Measurements from ENCODE around the gene DZANK1. TPM values are rescaled to one million over a fixed set of nuclear protein-coding genes. Genes with fewer than 3 reads are reported as not detected.
"Not testable (repeated sequence)": the region's sequence is repeated elsewhere in the genome, so short reads cannot be mapped to it uniquely, and the experiment has no call there.

The DZANK1 gene
- total and polyA plus RNA-seq, 4 experiments from 2014 or later, result 0.99 to 3.0 (median 1.9) TPM

GRCh38 chr20:18401305-18401704, 65.5 kb downstream of the DZANK1 start:
- Histone ChIP-seq H3K9me3 (ENCODE audit: control insufficient read depth in 1 of 2, low read length in 2 of 2) (no peaks in the 10 kb centered on the region), H3K4me3 (ENCODE audit: low read length in 2 of 2) (no peak overlapping the region), H3K4me1 (ENCODE audit: insufficient read depth, low read length) (no peaks in the 10 kb centered on the region), H3K27me3 (ENCODE audit: insufficient read depth, low read length) (no peaks in the 10 kb centered on the region), H3K27ac (ENCODE audit: low read depth, low read length) (no peak overlapping the region), H3K36me3 (ENCODE audit: insufficient read depth, low read length) (no peaks in the 10 kb centered on the region)
- no peak overlapping the region for H3K27ac Mint-ChIP-seq
- peaks cover 21 to 69% of the 10 kb centered on the region in 2 donors for H3K36me3 Mint-ChIP-seq
- H3K4me1 Mint-ChIP-seq, result peaks cover 0 to 2% (median 0%) of the 10 kb centered on the region in 4 donors
- H3K27me3 Mint-ChIP-seq, result no peaks in the 10 kb centered on the region
- ChIA-PET CTCF (ENCODE audit: partially characterized antibody) (no interaction called here), POLR2A (ENCODE audit: partially characterized antibody) (no interaction called here)
- DNase-seq, result no peak
- intact Hi-C loops (cut with micrococcal nuclease), result no loop called here
- peaks cover 0 to 3% (median 0%) of the 10 kb centered on the region in 8 donors for H3K9me3 Mint-ChIP-seq
- H3K4me3 Mint-ChIP-seq, result no peak overlapping the region

- Mint-ChIP-seq H3K4me1 (peaks cover 0 to 2% (median 0%) of the 10 kb centered on the region in 4 donors), H3K36me3 (peaks cover 23 to 62% of the 10 kb centered on the region in 2 donors), H3K27me3 (no peaks in the 10 kb centered on the region), H3K4me3 (no peak overlapping the region), H3K9me3 (peaks cover 0 to 3% (median 0%) of the 10 kb centered on the region in 8 donors), H3K27ac (no peak overlapping the region)
- no peaks in the 10 kb centered on the region for H3K9me3 ChIP-seq (ENCODE audit: control insufficient read depth in 1 of 2, low read length in 2 of 2)
- no peak overlapping the region for H3K27ac ChIP-seq (ENCODE audit: low read depth, low read length)
- DNase-seq, result no peak
- intact Hi-C loops (cut with micrococcal nuclease), result no loop called here
- H3K27me3 ChIP-seq (ENCODE audit: insufficient read depth, low read length), result no peaks in the 10 kb centered on the region
- H3K4me1 ChIP-seq (ENCODE audit: insufficient read depth, low read length), result no peaks in the 10 kb centered on the region
- no peak overlapping the region for H3K4me3 ChIP-seq (ENCODE audit: low read length in 2 of 2)
- ChIA-PET POLR2A (ENCODE audit: partially characterized antibody) (no interaction called here), CTCF (ENCODE audit: partially characterized antibody) (no interaction called here)
- no peaks in the 10 kb centered on the region for H3K36me3 ChIP-seq (ENCODE audit: insufficient read depth, low read length)
Measured at GRCh38 chr20:18400460-18400859, 66.4 kb downstream of the DZANK1 start.

DNA sequence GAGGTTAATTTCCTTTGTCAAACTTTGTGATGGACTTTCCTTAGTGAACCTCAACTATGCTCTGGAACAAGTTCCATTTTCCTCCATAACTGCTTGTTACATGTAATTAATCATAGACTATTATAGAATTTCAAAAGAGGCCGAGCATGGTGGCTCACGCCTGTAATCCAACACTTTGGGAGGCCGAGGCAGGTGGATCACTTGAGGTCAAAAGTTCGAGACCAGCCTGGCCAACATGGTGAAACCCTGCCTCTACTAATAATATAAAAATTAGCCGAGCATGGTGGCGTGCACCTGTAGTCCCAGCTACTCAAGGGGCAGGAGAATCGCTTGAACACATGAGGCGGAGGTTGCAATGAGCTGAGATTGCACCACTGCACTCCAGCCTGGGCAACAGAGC, 68.1 kb downstream of the DZANK1 start:
- intact Hi-C loops (cut with micrococcal nuclease); DNase-seq; H3K27ac ChIP-seq (ENCODE audit: low read depth, low read length); H3K4me1 ChIP-seq (ENCODE audit: insufficient read depth, low read length); H3K4me3 ChIP-seq (ENCODE audit: low read length in 2 of 2); H3K27me3 ChIP-seq (ENCODE audit: insufficient read depth, low read length); H3K4me3 Mint-ChIP-seq; H3K9me3 ChIP-seq (ENCODE audit: control insufficient read depth in 1 of 2, low read length in 2 of 2); H3K4me1 Mint-ChIP-seq; H3K27me3 Mint-ChIP-seq; CTCF ChIA-PET (ENCODE audit: partially characterized antibody); POLR2A ChIA-PET (ENCODE audit: partially characterized antibody); H3K27ac Mint-ChIP-seq; H3K9me3 Mint-ChIP-seq; H3K36me3 ChIP-seq (ENCODE audit: insufficient read depth, low read length): not testable (repeated sequence)
- H3K36me3 Mint-ChIP-seq, result peaks cover 21 to 55% of the 10 kb centered on the region in 2 donors

DNA sequence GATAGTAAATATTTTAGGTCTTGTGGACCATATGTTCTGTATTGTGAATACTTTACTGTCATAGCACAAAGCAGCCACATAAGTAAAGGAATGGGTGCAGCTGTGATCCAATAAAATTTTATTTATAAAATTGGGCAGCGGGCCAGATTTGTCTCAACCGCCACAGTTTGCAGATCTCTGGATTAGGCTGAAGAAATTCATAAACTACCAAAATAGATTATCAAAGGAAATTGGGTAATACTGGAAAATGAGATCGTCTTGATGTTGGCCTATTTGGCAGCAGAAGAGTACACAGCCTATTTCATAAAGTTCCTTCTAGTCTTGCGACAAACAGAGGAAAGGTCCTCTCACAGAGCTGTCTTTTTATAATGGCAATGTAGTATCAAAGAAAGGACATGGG, 69.8 kb downstream of the DZANK1 start:
- H3K4me3 Mint-ChIP-seq, result no peak overlapping the region
- Histone ChIP-seq H3K4me1 (ENCODE audit: insufficient read depth, low read length) (no peaks in the 10 kb centered on the region), H3K27me3 (ENCODE audit: insufficient read depth, low read length) (no peaks in the 10 kb centered on the region), H3K4me3 (ENCODE audit: low read length in 2 of 2) (no peak overlapping the region), H3K9me3 (ENCODE audit: control insufficient read depth in 1 of 2, low read length in 2 of 2) (no peaks in the 10 kb centered on the region), H3K27ac (ENCODE audit: low read depth, low read length) (no peak overlapping the region), H3K36me3 (ENCODE audit: insufficient read depth, low read length) (no peaks in the 10 kb centered on the region)
- intact Hi-C loops (cut with micrococcal nuclease), result no loop called here
- no peaks in the 10 kb centered on the region for H3K4me1 Mint-ChIP-seq
- H3K27ac Mint-ChIP-seq, result no peak overlapping the region
- H3K27me3 Mint-ChIP-seq, result no peaks in the 10 kb centered on the region
- ChIA-PET CTCF (ENCODE audit: partially characterized antibody) (no interaction called here), POLR2A (ENCODE audit: partially characterized antibody) (no interaction called here)
- peaks cover 0 to 2% (median 0%) of the 10 kb centered on the region in 8 donors for H3K9me3 Mint-ChIP-seq
- H3K36me3 Mint-ChIP-seq, result peaks cover 15 to 41% of the 10 kb centered on the region in 2 donors
- DNase-seq, result no peak

GRCh38 chr20:18395544-18395943, 71.3 kb downstream of the DZANK1 start:
- no peak for DNase-seq
- ChIA-PET CTCF (ENCODE audit: partially characterized antibody) (no interaction called here), POLR2A (ENCODE audit: partially characterized antibody) (no interaction called here)
- no peaks in the 10 kb centered on the region for H3K9me3 ChIP-seq (ENCODE audit: control insufficient read depth in 1 of 2, low read length in 2 of 2)
- Mint-ChIP-seq H3K27me3 (no peaks in the 10 kb centered on the region), H3K4me3 (no peak overlapping the region), H3K36me3 (peaks cover 13 to 35% of the 10 kb centered on the region in 2 donors), H3K4me1 (no peaks in the 10 kb centered on the region), H3K27ac (peak overlapping the region in 1 of 7 donors; percentile 60), H3K9me3 (no peaks in the 10 kb centered on the region)
- H3K36me3 ChIP-seq (ENCODE audit: insufficient read depth, low read length), result no peaks in the 10 kb centered on the region
- H3K4me1 ChIP-seq (ENCODE audit: insufficient read depth, low read length), result no peaks in the 10 kb centered on the region
- H3K4me3 ChIP-seq (ENCODE audit: low read length in 2 of 2), result no peak overlapping the region
- H3K27ac ChIP-seq (ENCODE audit: low read depth, low read length), result no peak overlapping the region
- intact Hi-C loops (cut with micrococcal nuclease), result no loop called here
- H3K27me3 ChIP-seq (ENCODE audit: insufficient read depth, low read length), result no peaks in the 10 kb centered on the region

GRCh38 chr20:18394363-18394762, 72.5 kb downstream of the DZANK1 start:
- Mint-ChIP-seq H3K27ac (no peak overlapping the region), H3K36me3 (peaks cover 11 to 27% of the 10 kb centered on the region in 2 donors), H3K4me3 (no peak overlapping the region), H3K4me1 (no peaks in the 10 kb centered on the region), H3K27me3 (no peaks in the 10 kb centered on the region), H3K9me3 (no peaks in the 10 kb centered on the region)
- Histone ChIP-seq H3K4me1 (ENCODE audit: insufficient read depth, low read length) (no peaks in the 10 kb centered on the region), H3K9me3 (ENCODE audit: control insufficient read depth in 1 of 2, low read length in 2 of 2) (no peaks in the 10 kb centered on the region), H3K27ac (ENCODE audit: low read depth, low read length) (no peak overlapping the region), H3K27me3 (ENCODE audit: insufficient read depth, low read length) (no peaks in the 10 kb centered on the region), H3K36me3 (ENCODE audit: insufficient read depth, low read length) (no peaks in the 10 kb centered on the region), H3K4me3 (ENCODE audit: low read length in 2 of 2) (no peak overlapping the region)
- POLR2A ChIA-PET (ENCODE audit: partially characterized antibody), result no interaction called here
- intact Hi-C loops (cut with micrococcal nuclease), result no loop called here
- CTCF ChIA-PET (ENCODE audit: partially characterized antibody), result no interaction called here
- DNase-seq, result no peak

- Mint-ChIP-seq H3K4me1 (no peaks in the 10 kb centered on the region), H3K36me3 (peaks cover 5 to 19% of the 10 kb centered on the region in 2 donors), H3K4me3 (no peak overlapping the region), H3K9me3 (no peaks in the 10 kb centered on the region), H3K27ac (peak overlapping the region in 1 of 7 donors; percentile 24), H3K27me3 (no peaks in the 10 kb centered on the region)
- no peak overlapping the region for H3K27ac ChIP-seq (ENCODE audit: low read depth, low read length)
- ChIA-PET POLR2A (ENCODE audit: partially characterized antibody) (no interaction called here), CTCF (ENCODE audit: partially characterized antibody) (interaction anchor here (1.2 kb wide), 1 partner anchor 119 kb away, joined by 3 read pairs; no protein-coding TSS in a partner anchor)
- H3K4me3 ChIP-seq (ENCODE audit: low read length in 2 of 2), result no peak overlapping the region
- H3K27me3 ChIP-seq (ENCODE audit: insufficient read depth, low read length), result no peaks in the 10 kb centered on the region
- DNase-seq, result no peak
- intact Hi-C loops (cut with micrococcal nuclease), result no loop called here
- no peaks in the 10 kb centered on the region for H3K4me1 ChIP-seq (ENCODE audit: insufficient read depth, low read length)
- H3K9me3 ChIP-seq (ENCODE audit: control insufficient read depth in 1 of 2, low read length in 2 of 2), result no peaks in the 10 kb centered on the region
- H3K36me3 ChIP-seq (ENCODE audit: insufficient read depth, low read length), result no peaks in the 10 kb centered on the region
Measured at GRCh38 chr20:18391686-18392085, 75.1 kb downstream of the DZANK1 start.

DNA sequence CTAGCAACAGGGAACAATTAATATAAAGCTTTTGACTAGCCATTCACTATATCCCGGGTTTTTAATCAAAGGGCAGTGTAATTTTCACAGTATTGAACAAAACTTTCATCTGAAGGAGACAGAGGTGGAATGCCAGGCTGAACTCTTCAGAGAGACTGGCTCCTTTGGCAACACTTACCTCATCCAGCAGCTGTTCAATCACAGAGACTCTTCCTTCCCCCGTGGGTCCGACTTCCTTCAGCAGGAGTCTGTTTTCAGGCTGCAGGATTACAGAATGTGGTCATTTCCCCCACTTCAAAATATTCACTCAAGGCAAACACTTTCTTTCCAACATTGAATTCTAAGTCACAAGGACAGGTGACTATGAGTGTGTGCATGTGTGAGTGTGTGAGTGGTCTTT, 76.6 kb downstream of the DZANK1 start:
- H3K4me3 Mint-ChIP-seq, result no peak overlapping the region
- intact Hi-C loops (cut with micrococcal nuclease), result no loop called here
- POLR2A ChIA-PET (ENCODE audit: partially characterized antibody), result no interaction called here
- no peaks in the 10 kb centered on the region for H3K4me1 Mint-ChIP-seq
- H3K27me3 ChIP-seq (ENCODE audit: insufficient read depth, low read length), result no peaks in the 10 kb centered on the region
- H3K27me3 Mint-ChIP-seq, result no peaks in the 10 kb centered on the region
- H3K27ac Mint-ChIP-seq, result no peak overlapping the region
- peaks cover 3 to 20% of the 10 kb centered on the region in 2 donors for H3K36me3 Mint-ChIP-seq
- H3K36me3 ChIP-seq (ENCODE audit: insufficient read depth, low read length), result no peaks in the 10 kb centered on the region
- no peaks in the 10 kb centered on the region for H3K9me3 Mint-ChIP-seq
- no peak for DNase-seq
- no peak overlapping the region for H3K4me3 ChIP-seq (ENCODE audit: low read length in 2 of 2)
- H3K27ac ChIP-seq (ENCODE audit: low read depth, low read length), result no peak overlapping the region
- no peaks in the 10 kb centered on the region for H3K4me1 ChIP-seq (ENCODE audit: insufficient read depth, low read length)
- CTCF ChIA-PET (ENCODE audit: partially characterized antibody), result no interaction called here
- no peaks in the 10 kb centered on the region for H3K9me3 ChIP-seq (ENCODE audit: control insufficient read depth in 1 of 2, low read length in 2 of 2)
